GM12875 (cell line): ENCODE data around the gene BSPRY.

Experiments used
- H3K4me3 ChIP-seq: one replicate; pipeline ENCODE4 v1.5.1; 2011; ENCODE audit warnings: low read depth, low read length, control low read depth
- CTCF ChIP-seq: IDR thresholded peaks from 2 replicates; pipeline ENCODE4 v1.5.1; 2011; ENCODE audit warnings: low read depth, mild to moderate bottlenecking, control low read depth, inconsistent platforms, low read length, moderate library complexity, borderline replicate concordance; ENCODE audit not compliant: insufficient read depth

Gene BSPRY

GRCh38 chr9:113368982-113369854 lies 19.9 kb downstream of the BSPRY start:
- TF ChIP-seq CTCF, result no peak
- H3K4me3 ChIP-seq, result no peak overlapping the region

DNA sequence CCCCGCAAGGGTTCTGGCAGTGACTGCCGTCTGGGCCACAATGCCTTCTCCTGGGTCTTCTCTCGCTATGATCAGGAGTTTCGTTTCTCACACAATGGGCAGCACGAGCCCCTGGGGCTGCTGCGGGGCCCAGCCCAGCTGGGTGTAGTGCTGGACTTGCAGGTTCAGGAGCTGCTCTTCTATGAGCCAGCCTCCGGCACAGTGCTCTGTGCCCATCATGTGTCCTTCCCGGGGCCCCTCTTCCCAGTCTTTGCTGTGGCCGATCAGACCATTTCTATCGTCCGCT lies 20.5 kb downstream of the BSPRY start:
- H3K4me3 ChIP-seq, result no peak overlapping the region
- TF ChIP-seq CTCF, result no peak

DNA sequence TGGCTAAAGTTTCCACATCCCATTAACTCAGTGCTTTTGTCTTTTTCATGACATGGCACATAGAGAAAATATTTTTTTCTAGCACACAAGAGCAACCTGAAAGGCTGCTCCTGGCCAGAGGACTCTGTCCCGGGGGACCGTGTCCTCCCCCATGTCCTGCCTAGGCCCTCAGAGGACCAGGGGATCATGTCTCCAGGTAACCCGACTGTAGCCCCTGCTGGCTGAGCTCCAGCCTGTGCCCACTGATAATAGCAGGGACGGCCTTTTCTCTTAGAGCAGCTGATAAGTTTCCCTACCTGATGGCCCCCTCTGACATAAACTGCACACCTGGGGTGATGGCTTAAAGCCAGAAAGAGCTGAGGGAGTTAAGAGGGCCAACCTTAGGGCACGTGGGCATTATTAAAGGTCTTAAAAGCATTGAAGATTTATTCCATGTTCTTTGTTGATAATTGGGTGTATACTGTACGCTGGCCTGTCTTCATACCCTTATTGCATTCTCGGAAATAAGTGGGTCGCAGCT lies 21.5 kb downstream of the BSPRY start:
- H3K4me3 ChIP-seq, result no peak overlapping the region
- TF ChIP-seq CTCF, result no peak

DNA sequence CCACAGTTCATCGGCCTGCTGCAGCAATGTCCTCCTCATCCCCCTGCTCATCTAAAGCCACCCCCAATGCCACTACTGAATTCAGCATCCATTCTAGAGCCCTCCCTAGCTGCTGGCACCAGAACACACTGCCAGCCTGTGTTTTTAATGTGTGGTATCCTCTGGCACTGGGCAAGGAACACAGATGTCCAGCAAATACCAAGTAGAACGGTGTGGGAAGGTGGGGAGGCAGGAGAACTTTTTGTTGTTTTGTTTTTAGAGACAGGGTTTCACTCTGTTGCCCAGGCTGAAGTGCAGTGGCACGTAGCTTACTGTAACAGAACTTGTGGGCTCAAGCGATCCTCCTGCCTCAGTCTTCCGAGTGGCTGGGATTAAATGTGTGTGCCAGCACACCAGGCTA lies 22.7 kb downstream of the BSPRY start:
- no peak overlapping the region for H3K4me3 ChIP-seq
- TF ChIP-seq CTCF, result no peak

- no peak overlapping the region for H3K4me3 ChIP-seq
- no peak for TF ChIP-seq CTCF
Measured at GRCh38 chr9:113373256-113373655, 23.9 kb downstream of the BSPRY start.

DNA sequence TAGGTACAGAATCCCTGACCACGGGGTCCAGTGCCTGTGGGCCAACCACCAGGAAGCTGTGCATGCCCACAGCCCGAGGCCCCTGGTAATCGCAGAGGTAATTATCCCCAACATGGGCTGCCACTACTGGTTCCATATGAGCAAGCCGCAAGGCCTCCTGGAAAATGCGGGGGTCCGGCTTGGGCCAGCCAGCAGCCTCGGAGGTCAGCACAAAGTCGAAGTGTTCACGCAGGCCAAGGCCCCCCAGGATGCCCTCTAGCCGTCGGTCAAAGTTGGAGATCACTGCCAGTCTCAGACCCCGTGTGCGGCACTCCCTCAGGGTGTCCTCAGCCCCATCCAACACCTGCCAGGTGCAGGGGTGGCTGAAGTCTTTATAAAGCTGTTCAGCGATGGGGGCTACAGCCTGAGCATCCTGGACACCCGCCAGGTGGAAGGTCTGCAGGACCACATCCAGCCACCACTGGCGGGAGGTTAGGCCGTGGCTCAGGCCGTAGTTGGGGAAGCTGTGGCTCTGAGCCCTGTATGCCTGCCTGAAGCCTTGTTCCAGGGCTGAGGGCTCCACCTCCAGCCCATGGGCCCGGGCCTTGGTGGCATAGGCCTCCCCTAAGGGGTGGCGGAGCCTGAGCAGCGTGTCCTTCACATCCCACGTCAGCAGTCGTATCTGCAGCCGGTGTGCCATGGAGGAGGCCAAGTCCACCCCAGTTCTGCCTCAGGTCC lies 24.5 kb downstream of the BSPRY start:
- no peak for TF ChIP-seq CTCF
- H3K4me3 ChIP-seq, result no peak overlapping the region
